Neuronal stem cell (in vitro differentiated cells): ENCODE data around the gene MAPK8IP2.
"Not testable (repeated sequence)": the region's sequence is repeated elsewhere in the genome, so short reads cannot be mapped to it uniquely, and the experiment has no call there.

Experiments
- DNase-seq: peaks from one replicate; pipeline ENCODE4 v3.0.0-alpha.2; 2013; ENCODE audit warnings: low spot score
- H2AFZ ChIP-seq: one replicate; pipeline ENCODE4 v1.6.1; 2013; ENCODE audit warnings: mild to moderate bottlenecking, low read length, inconsistent platforms
- H2AK5ac ChIP-seq: 2 replicates; pipeline ENCODE4 v1.6.1; 2013; ENCODE audit warnings: low read depth, mild to moderate bottlenecking, inconsistent platforms, low read length, moderate library complexity, mixed read lengths
- H2BK120ac ChIP-seq: 2 replicates; pipeline ENCODE4 v1.6.1; 2013; ENCODE audit warnings: low read depth, mild to moderate bottlenecking, inconsistent platforms, low read length, moderate library complexity, mixed read lengths
- H2BK12ac ChIP-seq: one replicate; pipeline ENCODE4 v1.6.1; 2013; ENCODE audit warnings: low read length, inconsistent platforms
- H2BK15ac ChIP-seq: 2 replicates; pipeline ENCODE4 v1.6.1; 2013; ENCODE audit warnings: mild to moderate bottlenecking, low read length, inconsistent platforms, mixed read lengths
- H2BK5ac ChIP-seq: one replicate; pipeline ENCODE4 v1.6.1; 2013; ENCODE audit warnings: inconsistent platforms, mild to moderate bottlenecking, low read length, moderate library complexity
- H3K14ac ChIP-seq: one replicate; pipeline ENCODE4 v1.6.1; 2013; ENCODE audit warnings: low read length, inconsistent platforms
- H3K18ac ChIP-seq: 2 replicates; pipeline ENCODE4 v1.6.1; 2013; ENCODE audit warnings: low read length, inconsistent platforms
- H3K23ac ChIP-seq: 2 replicates; pipeline ENCODE4 v1.6.1; 2013; ENCODE audit warnings: low read depth, mild to moderate bottlenecking, mixed read lengths, low read length, inconsistent platforms; ENCODE audit not compliant: poor library complexity
- H3K27ac ChIP-seq: replicated peaks from 3 replicates; pipeline ENCODE4 v1.5.1; 2013; ENCODE audit warnings: low read length, inconsistent platforms
- H3K27me3 ChIP-seq, 3 experiments: 2 replicates each; pipeline ENCODE4 v1.6.1; 2013; ENCODE audit warnings: low read length in 3 of 3, mild to moderate bottlenecking in 2 of 3, inconsistent platforms in 1 of 3, low read depth in 1 of 3, mixed read lengths in 1 of 3, moderate library complexity in 1 of 3; ENCODE audit not compliant: control insufficient read depth in 3 of 3, insufficient read depth in 3 of 3
- H3K36me3 ChIP-seq, 2 donors: replicated peaks in 1 of 2; 2 replicates each; pipeline ENCODE4 v1.6.1; 2013; ENCODE audit warnings: low read length in 2 of 2; ENCODE audit not compliant: control insufficient read depth in 2 of 2, insufficient read depth in 2 of 2
- H3K4ac ChIP-seq: 2 replicates; pipeline ENCODE4 v1.6.1; 2013; ENCODE audit warnings: inconsistent platforms, mild to moderate bottlenecking, low read length, moderate library complexity
- H3K4me1 ChIP-seq, 2 donors: 1 replicate in 1 of 2; 2 replicates in 1 of 2; pipeline ENCODE4 v1.6.1; 2013; ENCODE audit warnings: low read length in 2 of 2, low read depth in 1 of 2; ENCODE audit not compliant: control insufficient read depth in 2 of 2, insufficient read depth in 1 of 2
- H3K4me2 ChIP-seq: one replicate; pipeline ENCODE4 v1.6.1; 2013; ENCODE audit warnings: mild to moderate bottlenecking, low read length, inconsistent platforms; ENCODE audit not compliant: insufficient read depth, poor library complexity, severe bottlenecking
- H3K4me3 ChIP-seq, 2 donors: 2 replicates each; pipeline ENCODE4 v1.5.1; 2013; ENCODE audit warnings: low read length in 2 of 2, mild to moderate bottlenecking in 2 of 2, inconsistent platforms in 1 of 2, moderate library complexity in 1 of 2
- H3K79me1 ChIP-seq: one replicate; pipeline ENCODE4 v1.6.1; 2013; ENCODE audit warnings: low read depth, mild to moderate bottlenecking, inconsistent platforms, low read length, moderate library complexity
- H3K9ac ChIP-seq: one replicate; pipeline ENCODE4 v1.6.1; 2013; ENCODE audit warnings: mild to moderate bottlenecking, low read depth, low read length, inconsistent platforms; ENCODE audit not compliant: poor library complexity
- H3K9me3 ChIP-seq, 2 donors: replicated peaks in 1 of 2; 2 replicates each; pipeline versions ENCODE3 to v1.6.1; 2013; ENCODE audit warnings: low read length in 2 of 2, mild to moderate bottlenecking in 2 of 2, inconsistent platforms in 1 of 2, low read depth in 1 of 2, mixed read lengths in 1 of 2, moderate library complexity in 1 of 2; ENCODE audit not compliant: control insufficient read depth in 2 of 2, insufficient read depth in 1 of 2
- H4K8ac ChIP-seq: one replicate; pipeline ENCODE4 v1.6.1; 2013; ENCODE audit warnings: low read depth, mild to moderate bottlenecking, inconsistent platforms, low read length, moderate library complexity
- H4K91ac ChIP-seq: one replicate; pipeline ENCODE4 v1.6.1; 2013; ENCODE audit warnings: low read length, low read depth, mild to moderate bottlenecking, inconsistent platforms; ENCODE audit not compliant: poor library complexity
- whole genome bisulfite sequencing, 2 donors: extraction: QIAGEN DNeasy Blood & Tissue Kit; methylation state at CpG; one replicate each; pipeline ENCODE4 v1.1.7; 2013; ENCODE audit warnings: missing lambda C conversion rate in 2 of 2, mixed read lengths in 1 of 2; ENCODE audit not compliant: insufficient read length in 2 of 2, insufficient replicate concordance in 1 of 2; ENCODE audit errors: extremely low coverage in 2 of 2; 5-methylcytosine and 5-hydroxymethylcytosine counted together

MAPK8IP2 gene

GRCh38 chr22:50643021-50643820 lies 42.6 kb downstream of the MAPK8IP2 start:
- not testable (repeated sequence) for H2BK15ac ChIP-seq, H3K27ac ChIP-seq, H3K14ac ChIP-seq, DNase-seq, H3K36me3 ChIP-seq, H3K9me3 ChIP-seq, H3K4me3 ChIP-seq, H3K18ac ChIP-seq, H3K79me1 ChIP-seq, H3K23ac ChIP-seq, H3K4me2 ChIP-seq, H2AFZ ChIP-seq, H2BK12ac ChIP-seq, H3K9ac ChIP-seq, H4K8ac ChIP-seq, H2AK5ac ChIP-seq, H3K4ac ChIP-seq, H2BK120ac ChIP-seq, H2BK5ac ChIP-seq
- no CpG with 5 or more reads among the region's 17 CpGs for WGBS, 2 donors
- H3K27me3 ChIP-seq = peaks cover 0 to 16% (median 0%) of the 10 kb centered on the region in 3 experiments
- H4K91ac ChIP-seq = peak overlapping the region; percentile 19
- H3K4me1 ChIP-seq = peaks cover 13 to 18% of the 10 kb centered on the region in 2 donors

- not testable (repeated sequence) for H3K9ac ChIP-seq, H3K27ac ChIP-seq, H2AK5ac ChIP-seq, H3K18ac ChIP-seq, H2BK15ac ChIP-seq, H3K79me1 ChIP-seq, H2BK5ac ChIP-seq, H3K4me3 ChIP-seq, H2BK12ac ChIP-seq, H3K36me3 ChIP-seq, H2BK120ac ChIP-seq, H3K4ac ChIP-seq, H4K8ac ChIP-seq, H3K4me2 ChIP-seq, H2AFZ ChIP-seq, H3K23ac ChIP-seq, H3K14ac ChIP-seq, DNase-seq, H3K9me3 ChIP-seq
- Histone ChIP-seq H4K91ac (peak overlapping the region; percentile 19), H3K4me1 (peaks cover 13 to 18% of the 10 kb centered on the region in 2 donors), H3K27me3 (peaks cover 0 to 16% (median 0%) of the 10 kb centered on the region in 3 experiments)
- no CpG with 5 or more reads among the region's 3 CpGs for WGBS, 2 donors
Observed at GRCh38 chr22:50643821-50644101, 43.2 kb downstream of the MAPK8IP2 start.

- H3K27me3 ChIP-seq = peaks cover 0 to 2% (median 0%) of the 10 kb centered on the region in 3 experiments
- no peak overlapping the region for H2AK5ac ChIP-seq
- no CpG with 5 or more reads among the region's 10 CpGs for WGBS, 2 donors
- H3K14ac ChIP-seq = no peak overlapping the region
- no peak overlapping the region for H2AFZ ChIP-seq
- no peaks in the 10 kb centered on the region for H3K79me1 ChIP-seq
- H4K8ac ChIP-seq = no peak overlapping the region
- no peak overlapping the region for H2BK5ac ChIP-seq
- no peak overlapping the region for H3K4me2 ChIP-seq
- peaks cover 0 to 4% of the 10 kb centered on the region in 2 donors for H3K4me1 ChIP-seq
- H3K9ac ChIP-seq = no peak overlapping the region
- no peak overlapping the region for H3K4ac ChIP-seq
- peaks cover 7 to 12% of the 10 kb centered on the region in 2 donors for H3K9me3 ChIP-seq
- H3K27ac ChIP-seq = no peak overlapping the region
- H3K23ac ChIP-seq = no peak overlapping the region
- no peak overlapping the region for H2BK15ac ChIP-seq
- no peak overlapping the region for H2BK120ac ChIP-seq
- no peak overlapping the region for H3K4me3 ChIP-seq
- DNase-seq = no peak
- no peak overlapping the region for H4K91ac ChIP-seq
- no peaks in the 10 kb centered on the region for H3K36me3 ChIP-seq
- H3K18ac ChIP-seq = no peak overlapping the region
- no peak overlapping the region for H2BK12ac ChIP-seq
Observed at GRCh38 chr22:50653256-50653655, 52.7 kb downstream of the MAPK8IP2 start.

- not testable (repeated sequence) for H3K9ac ChIP-seq
- whole genome bisulfite sequencing, 2 donors = no CpG with 5 or more reads among the region's 6 CpGs
Observed at GRCh38 chr22:50654664-50655063, 54.1 kb downstream of the MAPK8IP2 start.

More at GRCh38 chr22:50654664-50655063, 54.1 kb downstream of the MAPK8IP2 start:
- H4K91ac ChIP-seq, H3K36me3 ChIP-seq, H3K4me1 ChIP-seq, H3K27ac ChIP-seq, H2BK12ac ChIP-seq, H3K79me1 ChIP-seq, H3K4me3 ChIP-seq, H3K14ac ChIP-seq, H2BK120ac ChIP-seq, DNase-seq, H3K4ac ChIP-seq, H2BK15ac ChIP-seq, H3K23ac ChIP-seq, H3K18ac ChIP-seq, H2AK5ac ChIP-seq, H4K8ac ChIP-seq, H3K4me2 ChIP-seq, H3K27me3 ChIP-seq, H2BK5ac ChIP-seq, H2AFZ ChIP-seq: not testable (repeated sequence)
- H3K9me3 ChIP-seq = peaks cover 3 to 12% of the 10 kb centered on the region in 2 donors
